Left colon (tissue), 2 donors: ENCODE data around the gene ELMOD3. TPM values are rescaled to one million over a fixed set of nuclear protein-coding genes. Genes with fewer than 3 reads are reported as not detected.
A peak's percentile ranks its signal among the peaks of the same experiment; 100 is the strongest.
"Not testable (repeated sequence)": the region's sequence is repeated elsewhere in the genome, so short reads cannot be mapped to it uniquely, and the experiment has no call there.

Source experiments
- ATAC-seq: fragments of 200-7000 bp; cut with Tn5 transposase; one replicate; pipeline ENCODE4 v1.9.1; 2020; ENCODE audit warnings: mild to moderate bottlenecking, moderate library complexity
- DNase-seq, 2 donors: peaks; one replicate each; pipeline ENCODE4 v3.0.0-alpha.2; 2020
- intact Hi-C, 2 donors: fragments of 100-400 bp; cut with DNase I in 1 of 2; cut with micrococcal nuclease in 1 of 2; formaldehyde crosslinking; loops; one replicate each; pipeline versions ENCODE4 v1.11.2 to v1.14.0; 2022; cut with DNase I, micrococcal nuclease
- total RNA-seq, 2 donors: library from RNA; stranded (reverse); fragmentation: NEBNext Ultra II Directional; extraction: Animal tissue kit (Norgen Biotek cat#: 25700); gene quantifications; one replicate each; pipeline ENCODE4 v1.2.1, GENCODE V29; 2021
- donor health status: DM: no; HTN: no; CAD: no.
- donor health status: DM: yes; HTN: yes; CAD: no.

The ELMOD3 gene
- total RNA-seq, 2 donors from 2014 or later: 18.3 to 19.6 TPM

- ATAC-seq: no peak
These were observed 3.2 kb downstream of the ELMOD3 start for GRCh38 chr2:85357736-85358135.

GRCh38 chr2:85362653-85363387 is 8.3 kb downstream of the ELMOD3 start:
- ATAC-seq, DNase-seq, intact Hi-C loops: not testable (repeated sequence)

More at GRCh38 chr2:85357736-85358135, 3.2 kb downstream of the ELMOD3 start:
- DNase-seq: no peak
- intact Hi-C loops: no loop called here

GRCh38 chr2:85367180-85367579 is 12.6 kb downstream of the ELMOD3 start:
- DNase-seq (no peak), ATAC-seq (no peak)
- intact Hi-C loops: no loop called here

- DNase-seq (no peak), ATAC-seq (peak; percentile 31)
- intact Hi-C loops: no loop called here
These were observed 14.4 kb downstream of the ELMOD3 start for GRCh38 chr2:85368921-85369320.

- ATAC-seq (peak; percentile 95), DNase-seq (no peak)
- intact Hi-C loops: no loop called here
These were observed 14.9 kb downstream of the ELMOD3 start for GRCh38 chr2:85369500-85369899.

GRCh38 chr2:85371045-85371444 is 16.5 kb downstream of the ELMOD3 start:
- intact Hi-C loops: no loop called here
- ATAC-seq: no peak
- DNase-seq: no peak

GRCh38 chr2:85376291-85377065 is 21.9 kb downstream of the ELMOD3 start:
- no peak for DNase-seq
- intact Hi-C loops: no loop called here
- ATAC-seq: no peak

- intact Hi-C loops: no loop called here
- ATAC-seq: no peak
These were observed 22.5 kb downstream of the ELMOD3 start for GRCh38 chr2:85377083-85377482.

GRCh38 chr2:85378257-85378656 is 23.7 kb downstream of the ELMOD3 start:
- ATAC-seq: no peak

More at GRCh38 chr2:85377083-85377482, 22.5 kb downstream of the ELMOD3 start:
- DNase-seq: no peak

GRCh38 chr2:85380048-85380447 is 25.5 kb downstream of the ELMOD3 start:
- intact Hi-C loops: no loop called here
- DNase-seq (no peak), ATAC-seq (no peak)

More at GRCh38 chr2:85378257-85378656, 23.7 kb downstream of the ELMOD3 start:
- no peak for DNase-seq
- intact Hi-C loops: no loop called here

GRCh38 chr2:85383151-85383550 is 28.6 kb downstream of the ELMOD3 start:
- intact Hi-C loops, DNase-seq, ATAC-seq: not testable (repeated sequence)

GRCh38 chr2:85383850-85384249 is 29.3 kb downstream of the ELMOD3 start:
- DNase-seq (no peak), ATAC-seq (no peak)
- intact Hi-C loops: no loop called here

- intact Hi-C loops: no loop called here
- DNase-seq: no peak
These were observed 31.2 kb downstream of the ELMOD3 start for GRCh38 chr2:85385746-85386145.

GRCh38 chr2:85387754-85388153 is 33.2 kb downstream of the ELMOD3 start:
- no peak for ATAC-seq
- intact Hi-C loops: no loop called here
- DNase-seq: no peak

More at GRCh38 chr2:85385746-85386145, 31.2 kb downstream of the ELMOD3 start:
- ATAC-seq: no peak

GRCh38 chr2:85388878-85389538 is 34.4 kb downstream of the ELMOD3 start:
- ATAC-seq (no peak), DNase-seq (no peak)
- intact Hi-C loops: no loop called here

- DNase-seq: peak in 1 of 2 donors; percentile 85
- intact Hi-C loops: no loop called here
These were observed 36.5 kb downstream of the ELMOD3 start for GRCh38 chr2:85390941-85391669.

GRCh38 chr2:85393836-85394235 is 39.3 kb downstream of the ELMOD3 start:
- intact Hi-C loops: no loop called here
- ATAC-seq (no peak), DNase-seq (no peak)

More at GRCh38 chr2:85390941-85391669, 36.5 kb downstream of the ELMOD3 start:
- ATAC-seq: peak; percentile 79

- DNase-seq: no peak
- ATAC-seq: no peak
- intact Hi-C loops: no loop called here
These were observed 39.7 kb downstream of the ELMOD3 start for GRCh38 chr2:85394261-85394681.

- ATAC-seq (no peak), DNase-seq (no peak)
- intact Hi-C loops: no loop called here
These were observed 40.4 kb downstream of the ELMOD3 start for GRCh38 chr2:85394976-85395375.
